Caco-2 (cell line): ENCODE results near the gene MCL1. TPM values are rescaled to one million over a fixed set of nuclear protein-coding genes. Genes with fewer than 3 reads are reported as not detected.

Source experiments
- BruUV-seq: library from RNA; stranded (reverse); fragments of 400-500 nt; replicated peaks from 2 replicates; lab custom pipeline; 2021; lab: Mats Ljungman, UMichigan
- CTCF ChIA-PET: fragments of 300-600 bp; sonication (Branson Sonifier 250); formaldehyde crosslinking; loops from one replicate; lab custom pipeline; 2022; ENCODE audit warnings: antibody characterized with exemption; lab: Charles Lee
- POLR2A ChIA-PET: fragments of 300-600 bp; sonication (Branson Sonifier 250); formaldehyde crosslinking; loops from one replicate; lab custom pipeline; 2022; ENCODE audit warnings: antibody characterized with exemption; lab: Charles Lee
- DNase-seq, 2 experiments: peaks; one replicate each; pipeline versions ENCODE4 v3.0.0 to v3.0.0-alpha.2; 2020 to 2022
- H3K27me3 ChIP-seq: replicated peaks from 2 replicates; pipeline ENCODE4 v1.6.0; 2011; ENCODE audit warnings: low read length; ENCODE audit not compliant: control insufficient read depth, insufficient read depth
- H3K36me3 ChIP-seq: 2 replicates; pipeline ENCODE4 v1.5.1; 2011; ENCODE audit warnings: low read length; ENCODE audit not compliant: control insufficient read depth, insufficient read depth
- H3K4me1 ChIP-seq: fragments of 250-450 bp; sonication (Bioruptor Pico); 2 replicates; pipeline ENCODE4 v1.5.1; 2020; ENCODE audit warnings: mild to moderate bottlenecking
- H3K4me3 ChIP-seq: 2 replicates; pipeline ENCODE4 v1.5.1; 2011; ENCODE audit warnings: low read depth, mild to moderate bottlenecking, control low read depth, low read length
- H3K9me3 ChIP-seq: fragments of 250-450 bp; sonication (Bioruptor Pico); 2 replicates; pipeline ENCODE4 v1.5.1; 2020; ENCODE audit warnings: mild to moderate bottlenecking, moderate library complexity
- H3K27ac Mint-ChIP-seq: one replicate; pipeline ENCODE4 v1.8.0; 2022; ENCODE audit warnings: mixed read lengths; ENCODE audit not compliant: unreplicated experiment
- H3K27me3 Mint-ChIP-seq: one replicate; pipeline ENCODE4 v1.8.0; 2022; ENCODE audit warnings: mixed read lengths; ENCODE audit not compliant: insufficient read depth, unreplicated experiment
- H3K36me3 Mint-ChIP-seq: one replicate; pipeline ENCODE4 v1.8.0; 2022; ENCODE audit warnings: mild to moderate bottlenecking, mixed read lengths; ENCODE audit not compliant: insufficient read depth, unreplicated experiment
- H3K4me1 Mint-ChIP-seq: one replicate; pipeline ENCODE4 v1.8.0; 2022; ENCODE audit warnings: low read depth, mixed read lengths; ENCODE audit not compliant: unreplicated experiment
- H3K4me3 Mint-ChIP-seq: one replicate; pipeline ENCODE4 v1.8.0; 2022; ENCODE audit warnings: mild to moderate bottlenecking, moderate library complexity, mixed read lengths; ENCODE audit not compliant: unreplicated experiment
- H3K9me3 Mint-ChIP-seq: one replicate; pipeline ENCODE4 v1.8.0; 2022; ENCODE audit warnings: mixed read lengths; ENCODE audit not compliant: unreplicated experiment
- CTCF ChIP-seq, 2 experiments: fragments of 200-600 bp in 1 of 2; IDR thresholded peaks; 1 replicate in 1 of 2; 2 replicates in 1 of 2; pipeline versions ENCODE4 v1.5.1 to v1.8.0; 2011 to 2022; ENCODE audit warnings: antibody characterized with exemption in 1 of 2, control low read depth in 1 of 2, inconsistent platforms in 1 of 2, low read depth in 1 of 2, low read length in 1 of 2, mild to moderate bottlenecking in 1 of 2, moderate library complexity in 1 of 2; ENCODE audit not compliant: insufficient read depth in 1 of 2, severe bottlenecking in 1 of 2, unreplicated experiment in 1 of 2
- intact Hi-C: fragments of 100-400 bp; cut with micrococcal nuclease; formaldehyde crosslinking; loops from one replicate; pipeline ENCODE4 v1.10.0; 2022; ENCODE audit not compliant: unreplicated experiment
- total RNA-seq: library from RNA; stranded (reverse); gene quantifications from 2 replicates; pipeline ENCODE4 v1.2.3, GENCODE V29; 2022

The MCL1 gene
- total RNA-seq, 1 experiment from 2014 or later, result 130 TPM

GRCh38 chr1:150550222-150551050, 29.0 kb downstream of the MCL1 start:
- DNase-seq, result peak; percentile 49 to 79
- no peaks in the 10 kb centered on the region for H3K36me3 ChIP-seq
- intact Hi-C loops, result no loop called here
- no peak for TF ChIP-seq CTCF (IDR thresholded peaks at IDR 0.05; ENCODE audit: insufficient read depth in 1 of 2, low read depth in 1 of 2, low read length in 1 of 2, severe bottlenecking in 1 of 2, unreplicated experiment in 1 of 2)
- Mint-ChIP-seq H3K27ac (peak overlapping the region; percentile 92), H3K4me1 (peaks cover 19% of the 10 kb centered on the region), H3K36me3 (peaks cover 29% of the 10 kb centered on the region), H3K27me3 (no peaks in the 10 kb centered on the region), H3K4me3 (peak overlapping the region; percentile 80), H3K9me3 (no peaks in the 10 kb centered on the region)
- ChIA-PET POLR2A (interaction anchor here (1.0 to 1.8 kb wide), 4 partner anchors 11 to 19 kb away, joined by 3 to 8 read pairs (median 6); no protein-coding TSS in a partner anchor), CTCF (interaction anchor here (1.1 to 1.9 kb wide), 3 partner anchors 9 to 40 kb away, joined by 5 to 11 read pairs (median 8); no protein-coding TSS in a partner anchor)
- no peaks in the 10 kb centered on the region for H3K27me3 ChIP-seq
- peaks cover 44% of the 10 kb centered on the region for H3K4me1 ChIP-seq
- H3K4me3 ChIP-seq, result no peak overlapping the region
- no peaks in the 10 kb centered on the region for H3K9me3 ChIP-seq
- no TSS peak for BruUV-seq

GRCh38 chr1:150549496-150550221, 29.8 kb downstream of the MCL1 start:
- Histone ChIP-seq H3K27me3 (no peaks in the 10 kb centered on the region), H3K36me3 (no peaks in the 10 kb centered on the region), H3K4me3 (peak overlapping the region; percentile 82), H3K4me1 (peaks cover 44% of the 10 kb centered on the region), H3K9me3 (no peaks in the 10 kb centered on the region)
- POLR2A ChIA-PET, result interaction anchor here (0.5 to 1.7 kb wide), 5 partner anchors 11 to 80 kb away, joined by 3 to 6 read pairs (median 4); partner anchors contain the start of genes ENSA and MCL1
- no peak for TF ChIP-seq CTCF (IDR thresholded peaks at IDR 0.05; ENCODE audit: insufficient read depth in 1 of 2, low read depth in 1 of 2, low read length in 1 of 2, severe bottlenecking in 1 of 2, unreplicated experiment in 1 of 2)
- Mint-ChIP-seq H3K27ac (peak overlapping the region; percentile 92), H3K9me3 (no peaks in the 10 kb centered on the region), H3K27me3 (no peaks in the 10 kb centered on the region), H3K36me3 (peaks cover 25% of the 10 kb centered on the region), H3K4me3 (peak overlapping the region; percentile 80), H3K4me1 (peaks cover 21% of the 10 kb centered on the region)
- BruUV-seq, result TSS peak; percentile 43
- CTCF ChIA-PET, result interaction anchor here (0.5 to 1.9 kb wide), 5 partner anchors 10 to 310 kb away, joined by 3 to 11 read pairs (median 5); no protein-coding TSS in a partner anchor
- DNase-seq, result peak; percentile 73 to 75
- intact Hi-C loops, result loop anchor here (1.0 to 5.0 kb wide), 2 partner anchors 62 to 85 kb away; partner anchors contain the start of gene TARS2
